ENCODE data around the gene FHDC1. TPM values are rescaled to one million over a fixed set of nuclear protein-coding genes. Genes with fewer than 3 reads are reported as not detected.

FHDC1 gene
- total and polyA plus RNA-seq, 8 donors: 2.9 to 13.4 (median 5.5) TPM

GRCh38 chr4:152997771-152998487 is 61.8 kb downstream of the FHDC1 start:
- WGBS, 5 donors: 84 to 92% (median 88%) methylated on average over 17 of the region's 17 CpGs

GRCh38 chr4:152998861-152999260 is 62.7 kb downstream of the FHDC1 start:
- Histone ChIP-seq H3K4me3 (no peak overlapping the region), H3K27ac (no peak overlapping the region), H3K4me1 (peaks cover 6 to 18% (median 12%) of the 10 kb centered on the region in 4 donors), H3K36me3 (no peaks in the 10 kb centered on the region), H3K9me3 (no peaks in the 10 kb centered on the region), H3K27me3 (no peaks in the 10 kb centered on the region)
- no peak for DNase-seq
- TF ChIP-seq POLR2A (IDR thresholded peaks at IDR 0.05): no peak
- TF ChIP-seq POLR2AphosphoS5 (IDR thresholded peaks at IDR 0.05): no peak
- no peak for TF ChIP-seq EP300 (IDR thresholded peaks at IDR 0.05)
- no peak for TF ChIP-seq CTCF (IDR thresholded peaks at IDR 0.05)
- intact Hi-C loops (cut with DNase I; ENCODE audit: low total_unique reads): no loop called here
- 88 to 96% (median 91%) methylated on average over 12 of the region's 12 CpGs for WGBS, 5 donors

More at GRCh38 chr4:152997771-152998487, 61.8 kb downstream of the FHDC1 start:
- DNase-seq: no peak
- intact Hi-C loops (cut with DNase I; ENCODE audit: low total_unique reads): no loop called here
- no peak overlapping the region for H3K4me3 ChIP-seq
- TF ChIP-seq POLR2A (IDR thresholded peaks at IDR 0.05) (no peak), POLR2AphosphoS5 (IDR thresholded peaks at IDR 0.05) (no peak), EP300 (IDR thresholded peaks at IDR 0.05) (no peak), CTCF (IDR thresholded peaks at IDR 0.05) (no peak)
- H3K27me3 ChIP-seq: no peaks in the 10 kb centered on the region
- no peaks in the 10 kb centered on the region for H3K9me3 ChIP-seq
- peaks cover 6 to 18% (median 12%) of the 10 kb centered on the region in 4 donors for H3K4me1 ChIP-seq
- no peaks in the 10 kb centered on the region for H3K36me3 ChIP-seq
- no peak overlapping the region for H3K27ac ChIP-seq

GRCh38 chr4:152999346-153000075 is 63.4 kb downstream of the FHDC1 start:
- peaks cover 6 to 18% (median 12%) of the 10 kb centered on the region in 4 donors for H3K4me1 ChIP-seq
- DNase-seq: no peak
- no peaks in the 10 kb centered on the region for H3K36me3 ChIP-seq
- intact Hi-C loops (cut with DNase I; ENCODE audit: low total_unique reads): no loop called here
- TF ChIP-seq POLR2AphosphoS5 (IDR thresholded peaks at IDR 0.05) (no peak), POLR2A (IDR thresholded peaks at IDR 0.05) (no peak), EP300 (IDR thresholded peaks at IDR 0.05) (no peak), CTCF (IDR thresholded peaks at IDR 0.05) (no peak)
- H3K4me3 ChIP-seq: no peak overlapping the region
- no peak overlapping the region for H3K27ac ChIP-seq
- H3K27me3 ChIP-seq: no peaks in the 10 kb centered on the region
- H3K9me3 ChIP-seq: no peaks in the 10 kb centered on the region
- WGBS, 5 donors: 70 to 89% (median 77%) methylated on average over 12 of the region's 12 CpGs

- Histone ChIP-seq H3K36me3 (no peaks in the 10 kb centered on the region), H3K4me1 (peaks cover 6 to 18% (median 12%) of the 10 kb centered on the region in 4 donors), H3K9me3 (no peaks in the 10 kb centered on the region), H3K27ac (no peak overlapping the region), H3K4me3 (no peak overlapping the region), H3K27me3 (no peaks in the 10 kb centered on the region)
- no peak for TF ChIP-seq EP300 (IDR thresholded peaks at IDR 0.05)
- TF ChIP-seq POLR2AphosphoS5 (IDR thresholded peaks at IDR 0.05): no peak
- TF ChIP-seq POLR2A (IDR thresholded peaks at IDR 0.05): no peak
- TF ChIP-seq CTCF (IDR thresholded peaks at IDR 0.05): no peak
- 58 to 88% (median 80%) methylated on average over 1 of the region's 1 CpG for WGBS, 5 donors
- no peak for DNase-seq
- intact Hi-C loops (cut with DNase I; ENCODE audit: low total_unique reads): no loop called here
These were observed 63.9 kb downstream of the FHDC1 start for GRCh38 chr4:153000076-153000420.
